ENCODE measurements around the gene KLRF1.

DNA sequence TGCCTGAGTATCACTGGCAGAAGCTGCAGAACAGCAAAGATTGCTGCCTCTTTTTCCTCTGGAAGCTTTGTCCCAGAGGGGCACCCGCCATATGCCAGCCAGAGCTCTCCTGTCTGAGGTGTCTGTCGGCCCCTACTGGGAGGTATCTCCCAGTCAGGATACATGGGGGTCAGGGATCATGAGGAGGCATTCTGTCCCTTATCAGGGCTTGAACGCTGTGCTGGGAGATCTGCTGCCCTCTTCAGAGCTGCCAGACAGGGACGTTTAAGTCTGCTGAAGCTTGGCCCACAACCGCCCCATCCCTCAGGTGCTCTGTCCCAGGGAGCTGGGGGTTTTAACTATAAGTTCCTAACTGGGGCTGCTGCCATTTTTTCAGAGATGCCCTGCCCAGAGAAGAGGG lies 21.6 kb downstream of the KLRF1 start:
- TF ChIP-seq EZH2 (IDR thresholded peaks at IDR 0.05) (no peak), POLR2A (IDR thresholded peaks at IDR 0.05; ENCODE audit: borderline replicate concordance, extremely low read depth, insufficient read depth, insufficient read length) (no peak), ZFX (IDR thresholded peaks at IDR 0.05) (no peak), RAD21 (IDR thresholded peaks at IDR 0.05; ENCODE audit: low read depth) (no peak), EGR1 (IDR thresholded peaks at IDR 0.05; ENCODE audit: low read depth) (no peak), CBX3 (IDR thresholded peaks at IDR 0.05; ENCODE audit: low read depth) (no peak), SIN3A (IDR thresholded peaks at IDR 0.05; ENCODE audit: low read depth) (no peak), JUND (IDR thresholded peaks at IDR 0.05) (no peak), POLR2AphosphoS5 (IDR thresholded peaks at IDR 0.05; ENCODE audit: low read depth, low read length) (no peak), EZH2phosphoT487 (IDR thresholded peaks at IDR 0.05; ENCODE audit: borderline replicate concordance) (no peak), ELF1 (IDR thresholded peaks at IDR 0.05; ENCODE audit: borderline replicate concordance, low read depth) (no peak), YY1 (IDR thresholded peaks at IDR 0.05; ENCODE audit: extremely low read depth, insufficient replicate concordance, low read depth, low read length) (no peak), SRF (IDR thresholded peaks at IDR 0.05; ENCODE audit: low read depth) (no peak)
- TF ChIP-seq, protein P1, sequence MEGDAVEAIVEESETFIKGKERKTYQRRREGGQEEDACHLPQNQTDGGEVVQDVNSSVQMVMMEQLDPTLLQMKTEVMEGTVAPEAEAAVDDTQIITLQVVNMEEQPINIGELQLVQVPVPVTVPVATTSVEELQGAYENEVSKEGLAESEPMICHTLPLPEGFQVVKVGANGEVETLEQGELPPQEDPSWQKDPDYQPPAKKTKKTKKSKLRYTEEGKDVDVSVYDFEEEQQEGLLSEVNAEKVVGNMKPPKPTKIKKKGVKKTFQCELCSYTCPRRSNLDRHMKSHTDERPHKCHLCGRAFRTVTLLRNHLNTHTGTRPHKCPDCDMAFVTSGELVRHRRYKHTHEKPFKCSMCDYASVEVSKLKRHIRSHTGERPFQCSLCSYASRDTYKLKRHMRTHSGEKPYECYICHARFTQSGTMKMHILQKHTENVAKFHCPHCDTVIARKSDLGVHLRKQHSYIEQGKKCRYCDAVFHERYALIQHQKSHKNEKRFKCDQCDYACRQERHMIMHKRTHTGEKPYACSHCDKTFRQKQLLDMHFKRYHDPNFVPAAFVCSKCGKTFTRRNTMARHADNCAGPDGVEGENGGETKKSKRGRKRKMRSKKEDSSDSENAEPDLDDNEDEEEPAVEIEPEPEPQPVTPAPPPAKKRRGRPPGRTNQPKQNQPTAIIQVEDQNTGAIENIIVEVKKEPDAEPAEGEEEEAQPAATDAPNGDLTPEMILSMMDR (IDR thresholded peaks at IDR 0.05 in 2 of 3, conservative IDR thresholded peaks at IDR 0.05 in 1 of 3; ENCODE audit: borderline replicate concordance in 1 of 3, insufficient read depth in 1 of 3, low read depth in 2 of 3, low read length in 2 of 3): no peak
